Hepatocyte (in vitro differentiated cells): ENCODE data around the gene MIA.

ENCODE experiments used
- CTCF ChIP-seq: fragments of 200-600 bp; sonication (generic); IDR thresholded peaks from 2 replicates; pipeline ENCODE4 v1.5.1; 2016; ENCODE audit warnings: antibody characterized with exemption, mild to moderate bottlenecking; ENCODE audit not compliant: poor library complexity
- EZH2 ChIP-seq: fragments of 200-600 bp; sonication (generic); IDR thresholded peaks from 2 replicates; pipeline ENCODE4 v1.6.1; 2016; ENCODE audit warnings: antibody characterized with exemption, mild to moderate bottlenecking, borderline replicate concordance

- TF ChIP-seq CTCF (no peak), EZH2 (no peak)
These were observed 46.8 kb downstream of the MIA start for GRCh38 chr19:40822161-40822560.
